HG03378 (cell line): ENCODE results near the gene CYP2A6.
"Not testable (repeated sequence)": the region's sequence is repeated elsewhere in the genome, so short reads cannot be mapped to it uniquely, and the experiment has no call there.

Source experiments
- ATAC-seq: cut with Tn5 transposase; IDR thresholded peaks from one replicate; pipeline ENCODE4 v1.9.1; 2021; ENCODE audit warnings: mild to moderate bottlenecking, moderate library complexity; ENCODE audit not compliant: unreplicated experiment

The CYP2A6 gene

DNA sequence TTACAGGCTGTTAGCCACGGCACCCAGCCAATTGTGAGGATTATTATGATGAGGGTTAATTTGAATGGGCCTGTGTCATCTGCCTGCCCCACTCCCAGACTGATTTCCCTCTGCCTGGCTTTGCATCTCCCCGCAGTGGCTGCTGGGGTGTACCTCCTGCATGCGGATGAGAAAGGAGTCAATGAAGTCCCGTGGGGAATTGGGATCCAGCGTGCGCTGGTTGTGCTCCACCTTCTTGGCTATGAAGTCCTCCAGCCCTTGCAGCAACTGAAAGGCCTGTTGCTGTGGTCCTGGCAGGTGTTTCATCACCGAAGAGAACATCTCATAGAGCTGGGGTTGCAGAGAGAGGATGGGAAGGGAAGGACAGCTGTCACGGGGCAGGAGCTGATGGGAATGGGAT is 3.5 kb downstream of the CYP2A6 start:
- ATAC-seq, result not testable (repeated sequence)

DNA sequence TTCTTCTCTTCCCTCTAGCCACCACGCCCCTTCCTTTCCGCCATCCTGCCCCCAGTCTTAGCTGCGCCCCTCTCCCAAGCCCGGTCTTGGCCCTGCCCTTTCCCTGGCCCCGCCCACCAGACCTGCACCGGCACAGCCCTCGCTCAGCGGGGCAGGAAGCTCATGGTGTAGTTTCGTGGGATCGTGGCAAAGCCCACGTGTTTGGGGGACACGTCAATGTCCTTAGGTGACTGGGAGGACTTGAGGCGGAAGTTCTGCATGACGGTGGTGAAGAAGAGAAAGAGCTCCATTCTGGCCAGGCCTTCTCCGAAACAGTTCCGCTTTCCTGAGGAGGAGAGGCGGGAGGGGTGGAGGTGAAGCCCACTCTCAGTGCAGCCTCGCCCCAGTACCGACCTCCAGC is 6.6 kb downstream of the CYP2A6 start:
- not testable (repeated sequence) for ATAC-seq

DNA sequence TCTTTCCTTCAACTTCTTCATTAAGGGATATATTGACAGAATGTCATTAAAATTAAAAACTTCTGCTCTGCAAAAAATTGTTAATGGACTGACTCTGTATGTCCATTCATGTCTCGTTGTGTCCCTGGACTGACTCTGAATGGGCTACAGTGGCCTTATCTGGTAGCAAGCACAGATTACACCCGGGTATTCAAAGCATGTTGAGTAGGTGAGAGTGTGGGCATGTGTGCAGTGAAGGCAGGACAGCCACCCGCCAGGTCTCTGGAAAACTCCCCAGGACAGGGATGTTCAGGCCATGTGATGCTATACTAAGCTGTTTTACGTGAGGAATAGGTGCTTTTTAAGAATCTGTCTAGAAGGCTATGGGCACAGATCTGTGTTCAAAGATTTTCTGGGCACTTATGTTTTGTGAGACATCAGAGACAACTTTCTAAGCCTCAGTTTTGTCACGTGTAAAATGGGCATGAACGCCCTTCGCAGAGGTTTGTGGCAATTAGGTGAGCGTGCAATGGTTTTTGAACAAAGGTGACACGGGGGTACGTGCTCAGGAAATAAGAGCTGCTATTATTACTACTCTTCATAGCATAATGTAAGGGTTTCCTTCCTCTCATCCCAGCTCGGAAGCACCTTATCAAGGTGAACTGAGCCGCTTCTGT is 7.1 kb downstream of the CYP2A6 start:
- not testable (repeated sequence) for ATAC-seq

DNA sequence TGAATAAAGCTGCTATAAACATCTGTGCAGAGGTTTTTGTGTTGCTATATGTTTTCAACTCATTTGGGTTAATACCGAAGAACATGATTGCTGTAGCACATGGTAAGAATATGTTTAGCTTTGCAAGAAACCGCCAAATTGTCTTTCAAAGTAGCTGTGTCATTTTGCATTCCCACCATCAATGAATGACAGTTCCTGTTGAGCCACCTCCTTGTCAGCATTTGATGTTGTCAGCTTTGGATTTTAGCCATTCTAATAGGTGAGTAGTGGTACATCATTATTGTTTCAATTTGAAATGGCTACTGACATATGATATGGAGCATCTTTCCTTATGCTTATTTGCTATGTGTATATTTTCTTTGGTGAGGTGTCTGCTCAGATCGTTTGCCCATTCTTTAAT is 8.2 kb downstream of the CYP2A6 start:
- ATAC-seq, result not testable (repeated sequence)

DNA sequence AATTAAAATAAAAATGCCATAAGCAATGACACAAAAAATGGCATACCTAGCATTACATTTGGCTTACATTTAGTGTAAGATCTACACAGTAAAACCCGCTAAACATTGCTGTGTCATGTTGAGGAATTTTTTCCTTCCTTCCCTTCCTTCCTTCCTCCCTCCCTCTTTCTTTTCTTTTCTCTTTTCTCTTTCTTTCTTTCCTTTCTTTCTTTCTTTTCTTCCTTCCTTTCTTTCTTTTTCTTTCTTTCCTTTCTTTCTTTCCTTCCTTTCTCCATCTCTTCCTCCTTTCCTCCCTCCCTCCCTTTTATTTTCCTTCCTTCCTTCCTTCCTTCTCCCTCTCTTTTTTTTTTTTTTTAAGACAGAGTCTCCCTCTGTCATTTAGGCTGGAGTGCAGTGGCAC is 11.8 kb downstream of the CYP2A6 start:
- ATAC-seq, result not testable (repeated sequence)

DNA sequence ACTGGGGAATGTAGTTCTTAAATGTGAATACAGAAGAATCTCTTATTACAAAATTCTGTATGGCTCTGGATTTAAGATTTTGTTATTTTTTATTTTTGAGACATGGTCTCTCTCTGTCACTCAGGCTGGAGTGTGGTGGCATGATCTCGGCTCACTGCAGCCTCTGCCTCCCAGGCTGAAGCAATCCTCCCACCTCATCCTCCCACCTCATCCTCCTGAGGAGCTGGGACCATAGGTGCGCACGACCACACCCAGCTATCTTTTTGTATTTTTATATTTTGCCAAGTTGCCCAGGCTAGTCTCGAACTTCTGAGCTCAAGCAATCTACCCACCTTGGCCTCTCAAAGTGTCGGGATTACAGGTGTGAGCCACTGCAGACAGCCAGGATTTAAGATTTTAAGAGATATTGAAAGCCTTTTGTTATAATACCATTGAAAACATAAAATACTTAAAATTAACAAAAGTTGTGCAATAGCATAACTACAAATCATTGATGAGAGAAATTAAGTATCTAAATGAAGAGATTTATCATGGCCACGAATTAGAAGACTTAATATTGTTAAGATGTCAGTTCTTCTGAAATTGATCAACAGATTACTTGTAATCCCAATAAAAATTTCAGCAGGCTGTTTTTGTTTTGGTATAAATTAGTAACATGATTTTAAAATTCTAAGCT is 13.4 kb downstream of the CYP2A6 start:
- ATAC-seq, result no peak

DNA sequence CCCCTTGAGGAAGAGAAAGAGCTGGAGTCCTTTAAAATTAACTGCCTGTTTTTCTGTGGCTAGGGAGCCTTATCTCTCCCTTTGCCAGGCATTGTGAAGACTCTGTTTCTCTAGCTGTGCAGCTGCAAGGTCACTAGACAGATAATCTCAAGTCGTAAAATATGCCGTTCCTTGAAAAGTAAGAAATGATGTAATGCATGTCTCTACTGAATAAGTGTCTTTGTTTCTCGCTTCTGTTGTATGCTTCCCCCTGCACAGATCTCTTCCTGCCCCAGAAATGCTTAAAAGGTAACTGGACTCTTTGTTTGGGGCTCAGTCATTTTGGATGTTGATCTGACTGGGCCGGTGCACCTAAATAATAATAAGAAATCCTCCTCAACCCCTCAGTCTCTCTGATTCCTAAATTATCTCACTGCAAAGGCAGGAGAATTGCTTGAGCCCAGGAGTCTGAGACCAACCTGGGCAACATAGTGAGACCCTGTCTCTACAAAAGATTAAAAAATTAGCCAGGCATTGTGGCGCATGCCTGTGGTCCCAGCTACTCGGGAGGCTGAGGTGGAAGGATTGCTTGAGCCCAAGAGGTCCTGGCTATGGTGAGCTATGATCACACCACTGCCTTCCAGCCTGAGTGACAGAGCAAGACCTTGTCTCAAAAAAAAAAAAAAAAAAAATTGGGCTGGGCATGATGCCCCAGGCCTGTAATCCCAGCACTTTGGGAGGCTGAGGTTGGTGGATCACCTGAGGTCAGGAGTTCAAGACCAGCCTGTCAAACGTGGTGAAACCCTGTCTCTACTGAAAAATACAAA is 16.3 kb downstream of the CYP2A6 start:
- not testable (repeated sequence) for ATAC-seq

DNA sequence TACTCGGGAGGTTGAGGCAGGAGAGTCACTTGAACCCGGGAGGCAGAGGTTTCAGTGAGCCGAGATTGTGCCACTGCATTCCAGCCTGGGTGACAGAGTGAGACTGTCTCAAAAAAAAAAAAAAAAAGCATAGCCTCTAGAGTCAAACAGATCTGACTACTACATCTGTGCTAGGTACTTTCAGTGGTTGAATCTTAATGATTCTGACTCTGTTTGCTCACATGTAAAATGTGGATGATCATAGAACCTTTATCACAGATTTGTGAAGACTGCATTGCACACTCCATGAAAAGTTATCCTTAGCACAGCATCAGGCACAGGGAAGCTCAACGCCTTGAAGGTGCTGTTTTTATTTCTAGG is 17.8 kb downstream of the CYP2A6 start:
- ATAC-seq, result not testable (repeated sequence)

DNA sequence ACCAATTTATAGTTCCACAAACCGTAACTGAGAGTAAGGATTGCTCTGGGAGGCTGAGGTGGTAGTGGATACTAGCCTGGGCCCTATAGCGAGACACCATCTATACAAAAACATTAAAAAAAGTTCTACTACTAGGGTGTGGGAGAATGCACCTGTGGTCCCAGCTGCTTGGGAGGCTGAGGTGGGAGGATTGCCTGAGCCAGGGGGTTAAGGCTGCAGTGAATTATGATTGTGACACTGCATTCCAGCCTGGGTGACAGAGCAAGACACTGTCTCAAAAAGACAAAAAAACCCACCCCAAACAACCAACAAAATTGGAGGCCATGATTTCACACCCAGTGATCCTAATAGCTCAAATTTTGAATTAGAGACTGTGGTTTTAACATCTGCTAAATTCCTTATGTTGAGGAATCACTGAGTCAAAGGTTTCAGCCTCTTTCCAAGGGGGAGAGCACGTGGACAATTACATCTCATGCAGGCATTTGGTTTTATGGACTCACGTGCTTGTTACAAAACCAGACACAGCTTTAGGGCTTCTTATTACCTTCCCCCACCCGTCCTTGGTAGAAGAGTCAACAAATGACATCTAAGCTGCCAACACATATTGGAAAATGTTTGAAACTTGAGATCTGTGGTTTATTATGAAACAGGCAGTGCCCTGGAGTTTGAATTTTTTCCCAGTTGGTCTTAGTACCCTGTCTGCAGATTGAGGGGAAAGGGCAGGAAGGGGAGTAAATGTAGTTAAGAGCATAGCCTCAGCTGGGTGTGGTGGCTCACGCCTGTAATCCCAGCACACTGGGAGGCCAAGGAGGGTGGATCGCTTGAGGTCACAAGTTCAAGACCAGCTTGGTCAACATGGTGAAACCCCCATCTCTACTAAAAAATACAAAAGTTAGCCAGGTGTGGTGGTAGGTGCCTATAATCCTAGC is 18.5 kb downstream of the CYP2A6 start:
- no peak for ATAC-seq

DNA sequence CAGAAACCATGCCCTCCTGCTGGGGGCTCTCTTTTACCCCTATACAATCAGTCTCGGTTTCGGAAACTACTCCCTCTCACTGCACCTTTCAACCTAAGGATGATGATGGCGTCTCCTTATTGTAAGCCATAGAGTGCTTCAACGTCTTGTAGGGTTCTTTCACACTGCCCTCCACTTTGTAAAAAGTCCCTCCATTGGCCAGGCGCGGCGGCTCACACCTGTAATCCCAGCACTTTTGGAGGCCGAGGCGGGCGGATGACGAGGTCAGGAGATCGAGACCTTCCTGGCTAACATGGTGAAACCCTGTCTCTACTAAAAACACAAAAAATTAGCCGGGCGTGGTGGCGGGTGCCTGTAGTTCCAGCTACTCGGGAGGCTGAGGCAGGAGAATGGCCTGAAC is 19.5 kb downstream of the CYP2A6 start:
- not testable (repeated sequence) for ATAC-seq

DNA sequence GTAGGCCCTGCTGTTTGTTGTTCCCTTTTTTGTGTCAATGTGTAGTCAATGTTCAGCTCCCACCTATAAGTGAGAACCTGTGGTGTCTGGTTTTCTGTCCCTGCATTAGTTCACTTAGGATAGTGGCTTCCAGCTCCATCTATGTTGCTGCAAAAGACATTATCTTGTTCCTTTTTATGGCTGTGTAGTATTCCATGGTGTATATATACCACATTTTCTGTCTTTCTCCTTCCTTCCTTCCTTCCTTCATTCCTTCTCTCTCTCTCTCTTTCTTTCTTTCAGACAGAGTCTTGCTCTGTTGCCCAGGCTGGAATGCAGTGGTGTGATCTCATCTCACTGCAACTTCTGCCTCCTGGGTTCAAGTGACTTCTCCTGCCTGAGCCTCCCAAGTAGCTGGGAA is 21.0 kb downstream of the CYP2A6 start:
- ATAC-seq, result no peak

DNA sequence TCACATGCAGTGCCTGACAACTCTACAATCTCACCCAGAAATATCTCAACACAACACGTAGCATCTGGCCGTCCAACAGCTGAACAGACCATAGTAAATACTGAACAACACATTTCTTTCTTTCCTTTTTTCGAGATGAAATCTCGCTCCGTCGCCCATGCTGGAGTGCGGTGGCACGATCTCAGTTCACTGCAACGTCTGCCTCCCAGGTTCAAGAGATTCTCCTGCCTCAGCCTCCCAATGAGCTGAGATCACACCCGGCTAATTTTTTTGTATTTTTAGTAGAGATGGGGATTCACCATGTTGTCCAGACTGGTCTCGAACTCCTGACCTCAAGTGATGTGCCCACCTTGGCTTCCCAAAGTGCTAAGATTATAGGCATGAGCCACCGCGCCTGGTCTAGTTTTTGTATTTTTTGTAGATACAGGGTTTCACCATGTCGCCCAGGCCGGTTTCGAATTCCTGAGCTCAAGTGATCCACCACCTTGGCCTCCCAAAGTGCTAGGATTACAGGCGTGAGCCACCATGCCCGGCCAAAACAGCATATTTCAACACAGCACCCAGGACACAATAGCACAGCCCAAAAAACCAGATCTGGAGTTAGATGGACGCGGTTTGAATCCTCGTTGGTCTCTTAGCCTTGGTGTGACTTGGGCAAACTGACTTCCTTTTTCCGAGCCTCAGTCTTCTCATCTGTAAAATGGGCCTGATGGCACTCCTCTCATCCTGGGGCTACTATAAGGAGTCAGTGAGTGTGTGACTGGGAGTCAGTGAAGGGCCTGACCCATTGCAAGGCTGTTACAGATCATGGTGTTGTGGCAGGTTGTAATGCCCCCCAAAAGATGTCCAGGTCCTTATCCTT is 22.6 kb downstream of the CYP2A6 start:
- no peak for ATAC-seq

DNA sequence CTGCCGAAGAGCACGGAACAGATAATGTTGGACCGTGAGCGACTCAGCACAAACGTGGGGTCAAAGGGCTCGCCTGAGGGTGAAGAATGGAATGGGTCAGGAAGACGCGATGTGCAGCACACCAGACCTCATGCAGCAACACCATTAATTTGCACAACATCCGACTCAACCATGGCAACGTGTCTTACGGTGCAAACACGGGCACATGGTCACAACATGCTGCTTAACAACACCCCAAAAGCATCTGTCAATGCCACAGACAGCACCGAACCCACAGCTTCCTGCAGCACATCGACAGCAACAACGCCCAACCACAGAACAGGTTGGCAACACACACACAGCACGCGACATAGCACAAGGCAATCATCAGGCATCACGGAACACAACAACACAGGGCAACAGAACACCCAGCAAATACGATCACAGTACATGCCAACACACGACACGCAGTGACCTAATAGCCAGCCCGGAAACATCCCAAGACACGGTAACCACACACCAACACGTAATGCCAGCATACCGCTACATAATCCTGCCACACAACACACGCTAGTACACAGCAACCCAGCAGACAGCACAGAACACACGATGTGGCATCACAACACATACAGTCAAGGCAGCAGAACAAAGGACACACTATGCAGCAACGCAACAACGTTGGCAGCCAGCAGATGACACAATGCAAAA is 23.4 kb downstream of the CYP2A6 start:
- ATAC-seq, result not testable (repeated sequence)

DNA sequence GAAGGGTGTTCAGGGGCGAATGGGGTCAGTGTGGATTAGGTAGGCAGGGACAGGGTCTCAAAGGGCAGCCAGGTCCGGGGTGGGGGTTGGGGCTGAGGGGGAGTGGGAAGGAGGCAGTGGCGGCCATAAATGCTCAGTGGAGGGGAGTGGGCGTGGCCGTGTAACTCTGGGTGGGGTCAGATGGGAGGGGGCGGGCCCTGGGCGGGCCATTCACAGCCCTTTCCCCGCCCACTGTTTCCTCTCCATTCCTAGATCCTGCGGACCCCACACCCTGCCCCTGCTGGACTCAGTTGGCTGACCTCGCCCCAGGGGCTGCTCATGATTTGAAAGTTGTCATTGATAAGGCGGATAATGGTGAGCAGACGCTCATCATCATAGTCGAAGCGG is 23.9 kb downstream of the CYP2A6 start:
- ATAC-seq, result not testable (repeated sequence)

DNA sequence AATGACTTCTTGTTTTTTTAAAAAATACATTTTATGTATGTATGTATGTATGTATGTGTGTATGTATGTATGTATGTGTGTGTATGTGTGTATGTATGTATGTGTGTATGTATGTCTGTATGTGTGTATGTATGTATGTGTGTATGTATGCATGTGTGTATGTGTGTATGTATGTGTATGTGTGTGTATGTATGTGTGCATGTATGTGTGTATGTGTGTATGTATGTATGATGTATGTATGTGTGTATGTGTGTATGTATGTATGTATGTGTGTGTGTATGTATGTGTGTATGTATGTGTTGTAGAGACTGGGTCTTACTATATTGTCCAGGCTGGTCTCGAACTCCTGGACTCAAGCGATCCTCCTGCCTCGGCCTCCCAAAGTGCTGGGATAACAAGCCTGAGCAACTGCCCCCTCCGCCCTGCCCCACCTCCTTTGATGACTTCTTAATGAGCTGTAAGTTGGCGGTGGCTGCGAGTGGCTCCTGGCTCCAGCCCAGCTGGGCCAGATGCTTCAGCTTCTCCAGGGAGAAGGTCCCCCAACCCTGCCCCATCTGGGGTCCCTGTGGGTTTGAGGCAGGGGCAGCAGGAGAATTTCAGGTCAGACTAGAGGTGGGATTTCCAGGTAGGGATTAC is 24.7 kb downstream of the CYP2A6 start:
- not testable (repeated sequence) for ATAC-seq

DNA sequence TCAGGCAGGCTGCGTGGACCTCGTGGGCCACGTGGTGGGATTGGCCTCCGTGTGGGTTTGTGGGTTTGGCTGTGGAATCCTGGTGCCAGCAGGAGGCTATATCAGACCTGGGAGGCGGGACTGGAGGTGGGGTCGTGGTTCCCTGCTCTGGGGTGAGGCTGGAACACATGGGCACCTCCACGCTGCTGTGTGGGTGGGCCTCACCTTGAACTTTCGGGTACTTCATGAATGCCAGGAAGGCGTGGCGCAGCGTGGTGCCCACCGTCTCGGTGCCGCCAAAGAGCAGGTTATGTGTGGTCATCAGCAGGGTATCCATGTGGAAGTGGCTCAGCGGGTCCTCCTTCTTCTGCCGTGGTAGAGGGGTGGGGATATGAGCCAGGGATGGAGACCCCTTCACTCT is 25.3 kb downstream of the CYP2A6 start:
- not testable (repeated sequence) for ATAC-seq

DNA sequence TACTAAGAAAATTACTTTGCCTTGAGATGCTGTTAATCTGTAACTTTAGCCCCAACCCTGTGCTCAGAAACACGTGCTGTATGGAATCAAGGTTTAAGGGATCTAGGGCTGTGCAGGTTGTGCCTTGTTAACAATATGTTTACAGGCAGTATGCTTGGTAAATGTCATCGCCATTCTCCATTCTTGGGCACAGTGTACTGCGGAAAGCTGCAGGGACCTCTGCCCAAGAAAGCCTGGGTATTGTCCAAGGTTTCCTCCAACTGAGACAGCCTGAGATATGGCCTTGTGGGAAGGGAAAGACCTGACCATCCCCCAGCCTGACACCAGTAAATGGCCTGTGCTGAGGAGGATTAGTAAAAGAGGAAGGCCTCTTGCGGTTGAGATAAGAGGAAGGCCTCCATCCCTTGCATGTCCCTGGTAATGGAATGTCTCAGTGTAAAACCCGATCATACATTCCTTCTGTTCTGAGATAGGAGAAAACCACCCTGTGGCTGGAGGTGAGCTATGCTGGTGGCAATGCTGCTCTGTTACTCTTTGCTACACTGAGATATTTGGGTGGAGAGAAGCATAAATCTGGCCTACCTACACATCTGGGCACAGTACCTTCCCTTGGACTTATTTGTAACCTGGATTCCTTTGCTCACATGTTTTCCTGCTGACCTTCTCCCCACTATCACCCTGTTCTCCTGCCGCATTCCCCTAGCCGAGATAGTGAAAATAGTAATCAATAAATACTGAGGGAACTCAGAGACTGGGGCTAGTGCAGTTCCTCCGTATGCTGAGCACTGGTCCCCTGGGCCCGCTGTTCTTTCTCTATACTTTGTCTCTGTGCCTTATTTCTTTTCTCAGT is 27.3 kb downstream of the CYP2A6 start:
- not testable (repeated sequence) for ATAC-seq

DNA sequence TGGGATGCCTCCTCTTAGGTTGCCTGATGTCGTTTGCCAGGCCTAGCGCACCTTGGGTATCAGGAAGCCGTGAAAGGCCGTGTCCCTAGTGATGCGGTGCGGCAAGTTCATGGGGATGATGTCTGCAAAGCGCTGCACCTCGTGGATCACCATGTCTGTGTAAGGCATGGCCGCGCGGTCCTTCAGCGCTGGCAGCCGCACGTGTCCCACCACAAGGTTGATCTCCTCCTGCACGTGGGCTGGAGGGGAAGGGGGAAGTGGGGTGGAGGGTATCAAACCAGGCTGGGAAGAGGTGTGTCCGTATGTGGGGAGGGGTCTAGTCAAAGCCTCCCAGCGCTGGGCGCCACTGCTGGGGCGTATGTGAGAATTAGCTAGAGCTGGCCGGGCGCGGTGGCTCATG is 28.1 kb downstream of the CYP2A6 start:
- ATAC-seq, result no peak
